GM19468 (cell line): Measurements from ENCODE around the gene KCNG2.

Experiments used
- ATAC-seq: cut with Tn5 transposase; IDR thresholded peaks from one replicate; pipeline ENCODE4 v1.9.1; 2021; ENCODE audit warnings: mild to moderate bottlenecking, moderate library complexity, moderate number of reproducible peaks; ENCODE audit not compliant: unreplicated experiment; ENCODE audit errors: extremely low read depth

The KCNG2 gene

GRCh38 chr18:79916128-79916494, 118.4 kb downstream of the KCNG2 start:
- no peak for ATAC-seq

GRCh38 chr18:79916546-79917168, 118.9 kb downstream of the KCNG2 start:
- ATAC-seq: no peak

- no peak for ATAC-seq
Measured at GRCh38 chr18:79917169-79917852, 119.6 kb downstream of the KCNG2 start.

GRCh38 chr18:79917853-79918614, 120.3 kb downstream of the KCNG2 start:
- ATAC-seq: no peak

GRCh38 chr18:79918615-79919011, 120.9 kb downstream of the KCNG2 start:
- no peak for ATAC-seq

GRCh38 chr18:79919089-79919488, 121.4 kb downstream of the KCNG2 start:
- no peak for ATAC-seq

GRCh38 chr18:79921984-79922965, 124.5 kb downstream of the KCNG2 start:
- no peak for ATAC-seq

- no peak for ATAC-seq
Measured at GRCh38 chr18:79922971-79923411, 125.3 kb downstream of the KCNG2 start.

- ATAC-seq: no peak
Measured at GRCh38 chr18:79923896-79924585, 126.3 kb downstream of the KCNG2 start.

GRCh38 chr18:79924814-79925731, 127.3 kb downstream of the KCNG2 start:
- ATAC-seq: no peak

GRCh38 chr18:79926306-79926705, 128.6 kb downstream of the KCNG2 start:
- no peak for ATAC-seq

GRCh38 chr18:79926715-79927606, 129.2 kb downstream of the KCNG2 start:
- ATAC-seq: no peak

GRCh38 chr18:79927607-79928562, 130.1 kb downstream of the KCNG2 start:
- no peak for ATAC-seq

GRCh38 chr18:79928563-79928960, 130.8 kb downstream of the KCNG2 start:
- no peak for ATAC-seq

- ATAC-seq: no peak
Measured at GRCh38 chr18:79930020-79930642, 132.4 kb downstream of the KCNG2 start.

- no peak for ATAC-seq
Measured at GRCh38 chr18:79931475-79931874, 133.7 kb downstream of the KCNG2 start.
